SK-N-SH (cell line): ENCODE measurements around the gene IGLON5. TPM values are rescaled to one million over a fixed set of nuclear protein-coding genes. Genes with fewer than 3 reads are reported as not detected.

Experiments
- CTCF ChIA-PET: fragments of 300-600, 350-600 bp; formaldehyde crosslinking; extraction: SDS; loops from one replicate; lab custom pipeline; 2021; lab: Yijun Ruan, JAX
- POLR2A ChIA-PET: fragments of 350-600 bp; sonication (Branson Sonifier 250); formaldehyde crosslinking; extraction: SDS; loops from one replicate; lab custom pipeline; 2020; ENCODE audit warnings: antibody characterized with exemption, inconsistent platforms; lab: Yijun Ruan, JAX
- DNase-seq: peaks from one replicate; pipeline ENCODE4 v3.0.0; 2012
- H2AFZ ChIP-seq: fragments of 200-600 bp; sonication (generic); 2 replicates; pipeline ENCODE4 v1.8.1; 2016; ENCODE audit warnings: antibody characterized with exemption, mild to moderate bottlenecking, low read depth
- H3F3A ChIP-seq: fragments of 200-600 bp; sonication (generic); replicated peaks from 2 replicates; pipeline ENCODE3; 2016; ENCODE audit warnings: antibody characterized with exemption, mild to moderate bottlenecking; ENCODE audit not compliant: insufficient read depth
- H3K27ac ChIP-seq, 2 experiments: fragments of 200-500 bp in 1 of 2; fragments of 200-600 bp in 1 of 2; sonication (Bioruptor generic) in 1 of 2; sonication (generic), shearing (Covaris generic) in 1 of 2; 2 replicates each; pipeline versions ENCODE4 v1.5.1 to v1.6.1; 2014 to 2016; ENCODE audit warnings: low read depth in 2 of 2, inconsistent platforms in 1 of 2, low read length in 1 of 2, mild to moderate bottlenecking in 1 of 2, mixed read lengths in 1 of 2
- H3K27me3 ChIP-seq: fragments of 200-600 bp; sonication (generic), shearing (Covaris generic); 2 replicates; pipeline ENCODE4 v1.6.1; 2016; ENCODE audit warnings: mixed run types; ENCODE audit not compliant: insufficient read depth
- H3K36me3 ChIP-seq, 2 experiments: fragments of 200-500 bp in 1 of 2; fragments of 200-600 bp in 1 of 2; sonication (Bioruptor generic) in 1 of 2; sonication (generic) in 1 of 2; replicated peaks in 1 of 2; 2 replicates each; pipeline versions ENCODE3 to v1.5.1; 2014 to 2016; ENCODE audit warnings: low read length in 1 of 2, mild to moderate bottlenecking in 1 of 2; ENCODE audit not compliant: insufficient read depth in 2 of 2, control insufficient read depth in 1 of 2
- H3K4me1 ChIP-seq, 2 experiments: fragments of 200-500 bp in 1 of 2; fragments of 200-600 bp in 1 of 2; sonication (Bioruptor generic) in 1 of 2; sonication (generic), shearing (Covaris generic) in 1 of 2; 2 replicates each; pipeline versions ENCODE4 v1.5.1 to v1.6.1; 2014 to 2016; ENCODE audit warnings: low read depth in 1 of 2, low read length in 1 of 2, mixed run types in 1 of 2; ENCODE audit not compliant: insufficient read depth in 2 of 2, control insufficient read depth in 1 of 2
- H3K4me2 ChIP-seq: fragments of 200-600 bp; sonication (generic), shearing (Covaris generic); 2 replicates; pipeline ENCODE4 v1.6.1; 2017; ENCODE audit warnings: mixed run types
- H3K4me3 ChIP-seq, 2 experiments: fragments of 200-500 bp in 1 of 2; fragments of 200-600 bp in 1 of 2; sonication (Bioruptor generic) in 1 of 2; sonication (generic), shearing (Covaris generic) in 1 of 2; 2 replicates each; pipeline versions ENCODE4 v1.5.1 to v1.8.1; 2014 to 2016; ENCODE audit warnings: low read depth in 2 of 2, inconsistent platforms in 1 of 2, low read length in 1 of 2, mild to moderate bottlenecking in 1 of 2, mixed read lengths in 1 of 2, moderate library complexity in 1 of 2
- H3K79me2 ChIP-seq: fragments of 200-600 bp; sonication (generic); 2 replicates; pipeline ENCODE4 v1.8.1; 2017; ENCODE audit warnings: mild to moderate bottlenecking; ENCODE audit not compliant: insufficient read depth
- H3K9ac ChIP-seq: fragments of 200-600 bp; sonication (generic); 2 replicates; pipeline ENCODE4 v1.6.1; 2017; ENCODE audit warnings: mixed run types
- H3K9me2 ChIP-seq: fragments of 200-600 bp; sonication (generic); 2 replicates; pipeline ENCODE4 v1.6.1; 2017; ENCODE audit warnings: mixed run types
- H3K9me3 ChIP-seq: fragments of 200-600 bp; sonication (generic); 2 replicates; pipeline ENCODE4 v1.6.1; 2017; ENCODE audit warnings: mixed run types, mild to moderate bottlenecking, moderate library complexity
- H4K20me1 ChIP-seq: fragments of 200-600 bp; sonication (generic); 2 replicates; pipeline ENCODE4 v1.6.1; 2017; ENCODE audit warnings: mild to moderate bottlenecking, mixed run types; ENCODE audit not compliant: insufficient read depth
- CHD2 ChIP-seq: fragments of 150-350 bp; IDR thresholded peaks from 2 replicates; pipeline ENCODE4 v1.6.1; 2018; ENCODE audit warnings: low read length; ENCODE audit not compliant: partially characterized antibody
- CTCF ChIP-seq: fragments of 200-600 bp; sonication (generic); IDR thresholded peaks from 2 replicates; pipeline ENCODE4 v1.6.1; 2017; ENCODE audit warnings: antibody characterized with exemption, mild to moderate bottlenecking, moderate library complexity
- EP300 ChIP-seq, 2 experiments: IDR thresholded peaks; 2 replicates each; pipeline versions ENCODE4 v1.4.0 to v1.6.1; 2012; ENCODE audit warnings: borderline replicate concordance in 1 of 2, low read depth in 1 of 2, low read length in 1 of 2
- MAX ChIP-seq: IDR thresholded peaks from 2 replicates; pipeline ENCODE4 v1.4.0; 2012; ENCODE audit warnings: low read depth
- MEF2A ChIP-seq: IDR thresholded peaks from 2 replicates; pipeline ENCODE4 v1.4.0; 2012; ENCODE audit warnings: low read depth, borderline replicate concordance
- MXI1 ChIP-seq: IDR thresholded peaks from 2 replicates; pipeline ENCODE4 v1.6.1; 2012; ENCODE audit warnings: mild to moderate bottlenecking, low read depth, low read length, improper control_type of control experiment
- RAD21 ChIP-seq: IDR thresholded peaks from 2 replicates; pipeline ENCODE4 v1.6.1; 2012; ENCODE audit warnings: mild to moderate bottlenecking, low read length
- RCOR1 ChIP-seq: fragments of 150-350 bp; IDR thresholded peaks from 2 replicates; pipeline ENCODE4 v1.6.1; 2017; ENCODE audit warnings: antibody characterized with exemption, low read length
- SIN3A ChIP-seq: IDR thresholded peaks from 2 replicates; pipeline ENCODE4 v1.6.1; 2012; ENCODE audit warnings: low read depth, mild to moderate bottlenecking, low read length, moderate library complexity, borderline replicate concordance
- SMC3 ChIP-seq: IDR thresholded peaks from 2 replicates; pipeline ENCODE4 v1.6.1; 2012; ENCODE audit warnings: low read depth, low read length, improper control_type of control experiment
- TAF1 ChIP-seq: IDR thresholded peaks from 2 replicates; pipeline ENCODE4 v1.6.1; 2012; ENCODE audit warnings: low read depth, mild to moderate bottlenecking, low read length, moderate library complexity, borderline replicate concordance
- YY1 ChIP-seq: IDR thresholded peaks from 2 replicates; pipeline ENCODE4 v1.4.0; 2012; ENCODE audit warnings: low read depth, mild to moderate bottlenecking
- WGBS: methylation state at CpG from one replicate; pipeline ENCODE4 v1.1.6; 2017; ENCODE audit warnings: low lambda C conversion rate; 5-methylcytosine and 5-hydroxymethylcytosine counted together
- polyA plus RNA-seq, 3 experiments: library from polyadenylated mRNA; depleted of rRNA; stranded (reverse); fragments of >200 nt; gene quantifications; 2 replicates each; pipeline ENCODE4 v1.2.3, GENCODE V29; 2012
- TF ChIP-seq, protein P1 (sequence below): IDR thresholded peaks from 2 replicates; pipeline ENCODE4 v1.4.0; 2012; ENCODE audit warnings: low read depth, borderline replicate concordance

The IGLON5 gene
- polyA plus RNA-seq, 1 of the 3 experiments (the other 2 are of a cell fraction), result 0.36 TPM

GRCh38 chr19:51338563-51339312, 27.3 kb downstream of the IGLON5 start:
- no peaks in the 10 kb centered on the region for H3K27me3 ChIP-seq
- peaks cover 0 to 8% of the 10 kb centered on the region in 2 experiments; a peak in 1 of 4 replicates for H3K4me1 ChIP-seq
- peak overlapping the region; percentile 97 for H3K4me2 ChIP-seq
- H3K79me2 ChIP-seq, result no peaks in the 10 kb centered on the region
- H3K9ac ChIP-seq, result peak overlapping the region; percentile 57; the same call in 1 of the 2 replicates
- CTCF ChIA-PET, result interaction anchor here (0.6 to 2.1 kb wide), 20 partner anchors 9 to 318 kb away, joined by 3 to 7 read pairs (median 3); no protein-coding TSS in a partner anchor
- peaks cover 3% of the 10 kb centered on the region for H3F3A ChIP-seq
- H2AFZ ChIP-seq, result peak overlapping the region; percentile 99
- H3K27ac ChIP-seq, result peak overlapping the region; percentile 65 to 76; a peak in 3 of 4 replicates
- no peaks in the 10 kb centered on the region for H3K36me3 ChIP-seq
- H3K9me2 ChIP-seq, result no peaks in the 10 kb centered on the region
- DNase-seq, result peak; percentile 95
- H3K4me3 ChIP-seq, result peak overlapping the region; percentile 63 to 80
- peak; percentile 59; the same call in 1 of the 2 replicates for TF ChIP-seq MXI1
- peak; percentile 69 for TF ChIP-seq MAX
- TF ChIP-seq TAF1, result no peak
- peak; percentile 16 for TF ChIP-seq CHD2
- TF ChIP-seq SMC3, result peak; percentile 80
- TF ChIP-seq CTCF, result peak; percentile 91
- 0 out of 2 replicates have a peak, but pooled peaks have one; percentile 48 for TF ChIP-seq YY1
- TF ChIP-seq RCOR1, result peak; percentile 29; the same call in 1 of the 2 replicates
- peak; percentile 75 for TF ChIP-seq RAD21
- TF ChIP-seq SIN3A, result peak; percentile 39; the same call in 1 of the 2 replicates
- no peak for TF ChIP-seq MEF2A
- 0 out of 4 replicates have a peak, but pooled peaks of 1 of the 2 experiments have one; percentile 5 for TF ChIP-seq EP300 (IDR thresholded peaks at IDR 0.05; ENCODE audit: borderline replicate concordance in 1 of 2, low read depth in 1 of 2, low read length in 1 of 2)
- TF ChIP-seq, protein P1, sequence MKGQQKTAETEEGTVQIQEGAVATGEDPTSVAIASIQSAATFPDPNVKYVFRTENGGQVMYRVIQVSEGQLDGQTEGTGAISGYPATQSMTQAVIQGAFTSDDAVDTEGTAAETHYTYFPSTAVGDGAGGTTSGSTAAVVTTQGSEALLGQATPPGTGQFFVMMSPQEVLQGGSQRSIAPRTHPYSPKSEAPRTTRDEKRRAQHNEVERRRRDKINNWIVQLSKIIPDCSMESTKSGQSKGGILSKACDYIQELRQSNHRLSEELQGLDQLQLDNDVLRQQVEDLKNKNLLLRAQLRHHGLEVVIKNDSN, result no peak
- TF ChIP-seq, all 33 proteins: peak for 10
- Histone ChIP-seq H3K9me3 (no peaks in the 10 kb centered on the region), H4K20me1 (no peaks in the 10 kb centered on the region)
- POLR2A ChIA-PET, result no interaction called here
- WGBS, result 7% methylated on average over 25 of the region's 43 CpGs
